OCI-LY7 (cell line): ENCODE measurements around the gene DNAAF3. TPM values are rescaled to one million over a fixed set of nuclear protein-coding genes. Genes with fewer than 3 reads are reported as not detected.

Experiments
- BruUV-seq: library from RNA; stranded (reverse); fragments of 400-500 nt; replicated peaks from 2 replicates; lab custom pipeline; 2021; lab: Mats Ljungman, UMichigan
- CTCF ChIA-PET: fragments of 300-600 bp; sonication (Branson Sonifier 250); formaldehyde crosslinking; loops from one replicate; lab custom pipeline; 2022; ENCODE audit warnings: antibody characterized with exemption; ENCODE audit not compliant: unreplicated experiment; lab: Charles Lee
- POLR2A ChIA-PET: fragments of 300-600 bp; sonication (Branson Sonifier 250); formaldehyde crosslinking; loops from one replicate; lab custom pipeline; 2022; ENCODE audit warnings: antibody characterized with exemption; lab: Charles Lee
- DNase-seq: peaks from one replicate; pipeline ENCODE4 v3.0.0-alpha.2; 2015; ENCODE audit warnings: low spot score
- H2AFZ ChIP-seq: fragments of 200-600 bp; sonication (generic), shearing (Covaris generic); 2 replicates; pipeline ENCODE4 v1.6.1; 2014; ENCODE audit warnings: mild to moderate bottlenecking, antibody characterized with exemption, low read length, moderate library complexity
- H3K27ac ChIP-seq: fragments of 200-600 bp; sonication (generic); 2 replicates; pipeline ENCODE4 v1.5.1; 2014; ENCODE audit warnings: mixed run types, low read depth, mild to moderate bottlenecking, moderate library complexity, low read length, inconsistent platforms; ENCODE audit not compliant: poor library complexity, severe bottlenecking
- H3K36me3 ChIP-seq: fragments of 200-600 bp; sonication (generic); 2 replicates; pipeline ENCODE4 v1.6.1; 2014; ENCODE audit warnings: mild to moderate bottlenecking, antibody characterized with exemption, low read length, moderate library complexity, mixed read lengths; ENCODE audit not compliant: insufficient read depth
- H3K4me1 ChIP-seq: fragments of 200-600 bp; sonication (generic); 2 replicates; pipeline ENCODE4 v1.5.1; 2014; ENCODE audit warnings: mild to moderate bottlenecking, low read length; ENCODE audit not compliant: insufficient read depth, poor library complexity, severe bottlenecking
- H3K4me2 ChIP-seq: fragments of 200-600 bp; sonication (generic); 2 replicates; pipeline ENCODE4 v1.6.1; 2014; ENCODE audit warnings: mild to moderate bottlenecking, low read length
- H3K4me3 ChIP-seq: fragments of 200-600 bp; sonication (generic); 2 replicates; pipeline ENCODE4 v1.5.1; 2014; ENCODE audit warnings: mild to moderate bottlenecking, low read depth, low read length; ENCODE audit not compliant: poor library complexity, severe bottlenecking
- H3K79me2 ChIP-seq: fragments of 200-600 bp; sonication (generic); 2 replicates; pipeline ENCODE4 v1.6.1; 2016; ENCODE audit warnings: low read depth, mild to moderate bottlenecking, low read length, moderate library complexity, mixed read lengths; ENCODE audit not compliant: insufficient read depth
- H3K9me2 ChIP-seq: fragments of 200-600 bp; sonication (generic); 2 replicates; pipeline ENCODE4 v1.6.1; 2016; ENCODE audit warnings: mild to moderate bottlenecking, low read length, mixed read lengths; ENCODE audit not compliant: insufficient read depth
- H3K9me3 ChIP-seq: fragments of 200-600 bp; sonication (generic); 2 replicates; pipeline ENCODE4 v1.6.1; 2014; ENCODE audit warnings: mild to moderate bottlenecking, mixed run types, low read length, mixed read lengths
- H4K20me1 ChIP-seq: fragments of 200-600 bp; sonication (generic); 2 replicates; pipeline ENCODE4 v1.6.1; 2014; ENCODE audit warnings: mild to moderate bottlenecking, antibody characterized with exemption, low read length, moderate library complexity, mixed read lengths; ENCODE audit not compliant: insufficient read depth
- EZH2phosphoT487 ChIP-seq: fragments of 200-600 bp; sonication (generic); IDR thresholded peaks from 2 replicates; pipeline ENCODE4 v1.6.1; 2018; ENCODE audit warnings: low read depth, borderline replicate concordance, mild to moderate bottlenecking, mixed run types, antibody characterized with exemption, low read length, moderate library complexity, mixed read lengths
- intact Hi-C: fragments of 100-400 bp; cut with micrococcal nuclease; formaldehyde crosslinking; loops from one replicate; pipeline ENCODE4 v1.10.0; 2022; ENCODE audit not compliant: unreplicated experiment
- total RNA-seq, 2 experiments: library from RNA; depleted of rRNA in 1 of 2; stranded (reverse); fragments of >200 nt in 1 of 2; shearing (Covaris generic) in 1 of 2; gene quantifications; 2 replicates each; pipeline ENCODE4 v1.2.3, GENCODE V29; 2014 to 2022
- TF ChIP-seq, protein P1 (sequence below): fragments of 200-600 bp; sonication (generic); conservative IDR thresholded peaks from 2 replicates; pipeline ENCODE4 v1.5.1; 2014; ENCODE audit warnings: mild to moderate bottlenecking, antibody characterized with exemption, low read length, moderate library complexity, mixed read lengths

The DNAAF3 gene
- total RNA-seq, 2 experiments from 2014 or later = 2.5 to 2.8 TPM

DNA sequence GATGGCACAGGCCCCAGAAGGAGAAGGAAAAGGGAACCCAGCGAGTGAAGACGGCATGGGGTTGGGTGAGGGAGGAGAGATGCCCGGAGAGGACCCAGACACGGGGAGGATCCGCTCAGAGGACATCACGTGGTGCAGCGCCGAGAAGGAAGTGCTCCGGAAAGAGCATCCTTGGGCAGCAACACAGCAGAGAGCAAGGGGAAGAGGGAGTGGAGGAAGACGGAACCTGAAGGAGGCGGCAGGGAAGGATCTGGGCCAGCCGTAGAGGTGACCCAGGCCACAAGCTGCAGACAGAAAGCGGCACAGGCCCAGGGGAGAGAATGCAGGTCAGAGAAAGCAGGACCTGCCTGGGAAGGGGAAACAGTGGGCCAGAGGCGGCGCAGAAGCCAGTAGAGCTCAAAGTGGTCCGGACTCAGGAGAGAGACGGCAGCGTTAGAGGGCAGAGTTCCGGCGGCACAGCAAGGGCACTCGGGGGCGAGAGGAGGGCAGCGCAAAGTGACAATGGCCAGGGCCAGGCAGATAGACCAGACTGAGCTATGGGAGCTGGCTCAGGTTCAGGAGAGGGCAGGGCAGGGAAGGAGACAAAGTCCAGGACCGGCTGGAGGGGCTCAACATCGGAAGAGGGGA, 50.1 kb downstream of the DNAAF3 start:
- intact Hi-C loops = no loop called here
- peaks cover 67% of the 10 kb centered on the region for H3K4me1 ChIP-seq
- peaks cover 18% of the 10 kb centered on the region for H4K20me1 ChIP-seq
- H3K9me2 ChIP-seq = no peaks in the 10 kb centered on the region
- H2AFZ ChIP-seq = no peak overlapping the region
- H3K4me2 ChIP-seq = peak overlapping the region; percentile 96
- H3K79me2 ChIP-seq = peaks cover 68% of the 10 kb centered on the region
- H3K36me3 ChIP-seq = peaks cover 31% of the 10 kb centered on the region
- CTCF ChIA-PET = no interaction called here
- H3K9me3 ChIP-seq = no peaks in the 10 kb centered on the region
- TF ChIP-seq EZH2phosphoT487 = no peak
- TF ChIP-seq, protein P1, sequence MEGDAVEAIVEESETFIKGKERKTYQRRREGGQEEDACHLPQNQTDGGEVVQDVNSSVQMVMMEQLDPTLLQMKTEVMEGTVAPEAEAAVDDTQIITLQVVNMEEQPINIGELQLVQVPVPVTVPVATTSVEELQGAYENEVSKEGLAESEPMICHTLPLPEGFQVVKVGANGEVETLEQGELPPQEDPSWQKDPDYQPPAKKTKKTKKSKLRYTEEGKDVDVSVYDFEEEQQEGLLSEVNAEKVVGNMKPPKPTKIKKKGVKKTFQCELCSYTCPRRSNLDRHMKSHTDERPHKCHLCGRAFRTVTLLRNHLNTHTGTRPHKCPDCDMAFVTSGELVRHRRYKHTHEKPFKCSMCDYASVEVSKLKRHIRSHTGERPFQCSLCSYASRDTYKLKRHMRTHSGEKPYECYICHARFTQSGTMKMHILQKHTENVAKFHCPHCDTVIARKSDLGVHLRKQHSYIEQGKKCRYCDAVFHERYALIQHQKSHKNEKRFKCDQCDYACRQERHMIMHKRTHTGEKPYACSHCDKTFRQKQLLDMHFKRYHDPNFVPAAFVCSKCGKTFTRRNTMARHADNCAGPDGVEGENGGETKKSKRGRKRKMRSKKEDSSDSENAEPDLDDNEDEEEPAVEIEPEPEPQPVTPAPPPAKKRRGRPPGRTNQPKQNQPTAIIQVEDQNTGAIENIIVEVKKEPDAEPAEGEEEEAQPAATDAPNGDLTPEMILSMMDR = 0 out of 2 replicates have a peak, but pooled peaks have one; percentile 10
- peak overlapping the region; percentile 86 for H3K4me3 ChIP-seq
- H3K27ac ChIP-seq = peak overlapping the region; percentile 84
- POLR2A ChIA-PET = interaction anchor here (0.5 to 0.7 kb wide), 3 partner anchors 28 to 746 kb away, joined by 3 to 8 read pairs (median 4); partner anchors contain the start of gene RDH13
- DNase-seq = peak; percentile 69
- BruUV-seq = no TSS peak

DNA sequence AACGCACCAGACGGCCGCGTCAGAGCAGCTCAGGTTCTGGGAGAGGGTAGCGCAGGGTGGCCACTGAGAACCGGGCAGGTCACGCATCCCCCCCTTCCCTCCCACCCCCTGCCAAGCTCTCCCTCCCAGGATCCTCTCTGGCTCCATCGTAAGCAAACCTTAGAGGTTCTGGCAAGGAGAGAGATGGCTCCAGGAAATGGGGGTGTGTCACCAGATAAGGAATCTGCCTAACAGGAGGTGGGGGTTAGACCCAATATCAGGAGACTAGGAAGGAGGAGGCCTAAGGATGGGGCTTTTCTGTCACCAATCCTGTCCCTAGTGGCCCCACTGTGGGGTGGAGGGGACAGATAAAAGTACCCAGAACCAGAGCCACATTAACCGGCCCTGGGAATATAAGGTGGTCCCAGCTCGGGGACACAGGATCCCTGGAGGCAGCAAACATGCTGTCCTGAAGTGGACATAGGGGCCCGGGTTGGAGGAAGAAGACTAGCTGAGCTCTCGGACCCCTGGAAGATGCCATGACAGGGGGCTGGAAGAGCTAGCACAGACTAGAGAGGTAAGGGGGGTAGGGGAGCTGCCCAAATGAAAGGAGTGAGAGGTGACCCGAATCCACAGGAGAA, 50.9 kb downstream of the DNAAF3 start:
- H3K4me3 ChIP-seq = peak overlapping the region; percentile 86
- no TSS peak for BruUV-seq
- H3K27ac ChIP-seq = peak overlapping the region; percentile 84
- H2AFZ ChIP-seq = no peak overlapping the region
- TF ChIP-seq, protein P1 = no peak
- TF ChIP-seq EZH2phosphoT487 = no peak
- peaks cover 19% of the 10 kb centered on the region for H4K20me1 ChIP-seq
- no peak for DNase-seq
- H3K4me1 ChIP-seq = peaks cover 60% of the 10 kb centered on the region
- ChIA-PET CTCF (no interaction called here), POLR2A (no interaction called here)
- H3K79me2 ChIP-seq = peaks cover 71% of the 10 kb centered on the region
- no peaks in the 10 kb centered on the region for H3K9me3 ChIP-seq
- H3K4me2 ChIP-seq = peak overlapping the region; percentile 96
- H3K36me3 ChIP-seq = peaks cover 38% of the 10 kb centered on the region
- no peaks in the 10 kb centered on the region for H3K9me2 ChIP-seq
- intact Hi-C loops = no loop called here
